ENCODE measurements around the gene PMPCA.

DNA sequence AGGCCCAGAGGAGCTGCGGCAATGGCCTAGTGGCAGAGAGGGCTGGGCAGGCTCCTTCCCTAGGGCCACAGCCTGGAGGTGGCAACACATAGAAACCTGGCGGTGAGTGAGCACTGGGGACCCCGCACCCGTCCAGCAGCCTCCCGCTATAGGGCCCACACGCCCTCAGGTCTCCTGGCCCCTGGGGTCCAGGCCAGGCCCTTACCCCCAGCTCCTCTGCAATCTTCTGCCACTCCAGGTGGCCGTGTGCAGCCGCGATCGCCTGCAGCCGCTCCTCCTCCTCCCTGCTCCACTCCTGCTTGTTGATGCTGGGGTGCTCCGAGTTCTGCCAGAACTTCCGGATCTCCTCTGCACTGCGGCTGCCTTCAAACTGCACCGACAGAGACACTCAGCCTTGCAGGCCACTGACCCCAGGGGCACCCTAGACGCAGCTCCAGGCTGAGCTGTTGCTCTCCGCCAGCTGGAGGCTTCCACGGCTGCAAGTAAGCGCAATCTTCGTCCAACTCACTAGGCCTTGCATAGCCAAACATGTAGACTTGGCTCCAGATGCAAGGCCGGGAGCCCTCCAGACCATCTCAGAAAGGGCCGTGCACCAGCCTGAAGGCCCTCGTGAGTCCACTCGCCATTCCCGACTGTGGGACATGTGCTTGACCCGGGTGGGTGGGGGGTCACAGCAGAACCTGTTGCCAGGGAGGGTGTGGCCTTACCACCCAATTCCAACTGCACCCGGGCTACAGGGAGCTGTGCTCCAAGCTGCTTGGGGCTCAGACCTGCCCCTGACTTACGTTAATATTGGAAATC, 18.5 kb upstream of the PMPCA start:
- TF ChIP-seq, protein P1, sequence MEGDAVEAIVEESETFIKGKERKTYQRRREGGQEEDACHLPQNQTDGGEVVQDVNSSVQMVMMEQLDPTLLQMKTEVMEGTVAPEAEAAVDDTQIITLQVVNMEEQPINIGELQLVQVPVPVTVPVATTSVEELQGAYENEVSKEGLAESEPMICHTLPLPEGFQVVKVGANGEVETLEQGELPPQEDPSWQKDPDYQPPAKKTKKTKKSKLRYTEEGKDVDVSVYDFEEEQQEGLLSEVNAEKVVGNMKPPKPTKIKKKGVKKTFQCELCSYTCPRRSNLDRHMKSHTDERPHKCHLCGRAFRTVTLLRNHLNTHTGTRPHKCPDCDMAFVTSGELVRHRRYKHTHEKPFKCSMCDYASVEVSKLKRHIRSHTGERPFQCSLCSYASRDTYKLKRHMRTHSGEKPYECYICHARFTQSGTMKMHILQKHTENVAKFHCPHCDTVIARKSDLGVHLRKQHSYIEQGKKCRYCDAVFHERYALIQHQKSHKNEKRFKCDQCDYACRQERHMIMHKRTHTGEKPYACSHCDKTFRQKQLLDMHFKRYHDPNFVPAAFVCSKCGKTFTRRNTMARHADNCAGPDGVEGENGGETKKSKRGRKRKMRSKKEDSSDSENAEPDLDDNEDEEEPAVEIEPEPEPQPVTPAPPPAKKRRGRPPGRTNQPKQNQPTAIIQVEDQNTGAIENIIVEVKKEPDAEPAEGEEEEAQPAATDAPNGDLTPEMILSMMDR (conservative IDR thresholded peaks at IDR 0.05; ENCODE audit: low read length): no peak
- TF ChIP-seq EZH2phosphoT487 (IDR thresholded peaks at IDR 0.05; ENCODE audit: borderline replicate concordance): no peak

Data from Loucy (cell line).